NCI-H187 treated with DMSO at 0.1 percent for 48 hours (cell line): ENCODE results near the gene ZCCHC14.

Experiments used
- DNase-seq: peaks from one replicate; lab custom pipeline; 2025; lab: John Stamatoyannopoulos, UW

Gene ZCCHC14

DNA sequence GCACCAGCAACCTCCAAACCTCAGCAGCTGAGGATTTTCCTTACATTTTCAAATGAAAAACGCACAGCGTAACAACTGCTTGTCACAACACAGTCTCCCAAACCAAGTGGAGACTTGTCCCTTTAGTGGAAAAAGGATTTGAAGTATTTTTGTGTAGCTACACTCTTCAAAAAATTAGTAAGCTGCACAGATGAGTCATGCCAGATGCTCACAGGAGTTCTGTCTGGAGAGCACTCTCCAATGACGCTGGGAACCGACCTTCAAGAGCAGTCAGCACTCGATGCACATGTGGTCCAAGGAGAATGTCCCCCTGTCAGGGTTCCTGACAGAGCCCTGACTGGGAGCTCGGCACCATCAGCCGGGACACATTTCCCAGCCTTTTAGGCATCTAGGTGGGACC, 60.9 kb downstream of the ZCCHC14 start:
- DNase-seq: no peak

DNA sequence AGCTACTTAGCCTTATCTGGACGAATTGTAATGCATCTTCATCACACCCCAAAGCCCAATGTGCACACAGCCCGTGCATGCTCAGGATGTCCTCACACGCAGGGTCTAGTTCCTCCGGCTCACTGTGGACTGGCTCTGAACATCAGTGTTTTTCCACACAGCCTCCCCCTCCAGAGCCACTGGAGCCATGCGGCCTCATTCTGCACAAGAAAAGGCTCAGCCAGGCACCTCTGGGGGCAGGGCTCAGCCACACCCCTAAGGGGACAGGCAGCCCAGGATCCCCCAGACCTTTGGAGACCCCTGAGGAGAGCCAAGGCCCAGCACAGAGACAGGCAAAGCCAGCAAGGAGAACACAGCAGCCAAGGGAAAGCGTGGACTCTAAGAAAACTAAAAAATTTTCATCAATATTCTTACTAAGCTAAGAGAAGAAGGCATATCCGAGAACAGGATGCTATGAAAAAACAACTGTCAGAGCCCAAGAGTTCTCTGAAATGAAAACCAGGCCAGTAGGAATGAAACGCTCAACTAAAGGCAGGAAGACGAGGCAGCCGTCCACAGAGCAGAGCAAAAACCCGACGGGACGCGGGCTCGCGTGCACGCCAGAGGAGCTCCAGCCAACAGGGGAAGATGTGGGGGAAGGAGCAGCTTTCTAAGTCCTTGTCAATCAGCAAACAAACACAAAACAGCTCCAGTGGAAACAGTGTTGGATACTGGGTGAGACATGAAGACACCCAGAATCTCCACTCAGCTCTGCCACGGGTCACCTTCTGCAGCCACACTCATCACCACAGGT, 66.2 kb downstream of the ZCCHC14 start:
- no peak for DNase-seq

DNA sequence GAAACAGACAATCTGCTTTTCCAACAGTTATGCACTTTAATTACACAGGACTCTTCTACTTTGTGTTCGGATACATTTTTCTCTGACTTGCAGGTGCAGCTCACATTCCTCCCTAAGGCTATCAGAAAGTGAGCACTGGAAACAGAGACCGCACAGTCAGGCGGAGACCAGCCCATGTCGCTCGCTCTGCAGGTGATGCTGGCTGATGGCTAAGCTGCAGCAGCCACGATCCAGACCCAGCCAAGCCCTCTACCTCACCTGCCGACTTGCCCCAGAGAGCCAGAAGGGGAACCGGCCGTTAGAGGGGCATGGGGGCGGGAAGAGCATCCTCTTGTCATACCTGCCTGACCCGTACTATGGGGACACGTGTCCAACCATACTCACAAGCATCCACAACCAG, 66.9 kb downstream of the ZCCHC14 start:
- no peak for DNase-seq

DNA sequence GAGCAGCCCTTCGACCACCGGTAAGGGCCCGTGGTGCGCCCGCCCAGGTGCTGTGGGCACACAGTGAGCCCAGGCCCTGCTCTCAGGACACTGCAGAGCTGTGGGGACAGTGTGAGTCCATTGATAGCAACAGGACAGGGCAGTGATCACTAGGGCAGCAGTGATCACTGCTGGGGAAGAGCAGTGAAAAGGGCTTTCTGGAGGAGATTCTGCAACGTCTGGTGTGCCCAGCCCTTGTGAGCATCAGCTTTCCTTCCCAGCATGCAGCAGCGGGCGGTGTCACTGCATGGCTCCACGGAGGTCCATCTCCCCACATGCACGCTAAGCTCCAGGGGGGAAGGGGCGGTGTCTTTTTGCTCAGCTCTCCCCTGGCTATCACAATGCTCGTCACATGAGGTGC, 68.6 kb downstream of the ZCCHC14 start:
- no peak for DNase-seq

DNA sequence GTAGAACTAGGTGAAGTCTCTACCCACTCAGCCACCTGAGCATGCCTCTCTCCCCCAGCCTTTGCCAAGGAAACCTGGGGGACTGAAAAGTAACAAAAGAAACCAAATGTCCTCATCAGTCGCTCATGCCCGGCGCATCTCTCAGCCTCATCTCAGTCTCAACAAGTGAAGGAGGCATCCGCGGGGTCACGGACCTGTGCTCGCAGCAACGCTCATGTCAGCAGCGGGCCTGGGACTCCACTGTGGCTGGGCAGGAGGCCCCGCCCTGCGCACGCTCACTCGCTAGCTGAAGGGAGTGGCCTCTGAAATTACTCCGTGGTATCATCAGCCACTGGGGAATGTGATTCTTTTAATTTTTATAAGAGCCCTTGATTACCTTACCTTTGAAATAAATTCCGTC, 69.4 kb downstream of the ZCCHC14 start:
- DNase-seq: no peak

DNA sequence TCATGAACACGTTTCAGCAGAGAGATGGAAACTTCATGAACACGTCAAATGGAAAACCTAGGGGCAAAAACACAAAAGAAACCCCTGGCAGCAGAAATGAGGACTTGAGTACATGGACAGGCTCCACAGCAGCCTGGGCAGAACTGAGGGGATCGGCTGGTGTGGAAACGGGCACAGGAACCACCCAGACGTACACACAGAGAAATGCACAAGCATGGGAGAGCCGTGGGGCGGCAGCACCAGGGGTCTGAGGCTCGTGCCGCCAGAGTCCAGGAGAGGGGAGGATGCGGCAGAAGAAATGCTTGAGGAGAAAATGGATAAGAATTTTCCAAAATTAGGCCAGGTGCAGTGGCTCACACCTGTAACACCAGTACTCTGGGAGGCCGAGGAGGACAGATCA, 70.7 kb downstream of the ZCCHC14 start:
- no peak for DNase-seq

DNA sequence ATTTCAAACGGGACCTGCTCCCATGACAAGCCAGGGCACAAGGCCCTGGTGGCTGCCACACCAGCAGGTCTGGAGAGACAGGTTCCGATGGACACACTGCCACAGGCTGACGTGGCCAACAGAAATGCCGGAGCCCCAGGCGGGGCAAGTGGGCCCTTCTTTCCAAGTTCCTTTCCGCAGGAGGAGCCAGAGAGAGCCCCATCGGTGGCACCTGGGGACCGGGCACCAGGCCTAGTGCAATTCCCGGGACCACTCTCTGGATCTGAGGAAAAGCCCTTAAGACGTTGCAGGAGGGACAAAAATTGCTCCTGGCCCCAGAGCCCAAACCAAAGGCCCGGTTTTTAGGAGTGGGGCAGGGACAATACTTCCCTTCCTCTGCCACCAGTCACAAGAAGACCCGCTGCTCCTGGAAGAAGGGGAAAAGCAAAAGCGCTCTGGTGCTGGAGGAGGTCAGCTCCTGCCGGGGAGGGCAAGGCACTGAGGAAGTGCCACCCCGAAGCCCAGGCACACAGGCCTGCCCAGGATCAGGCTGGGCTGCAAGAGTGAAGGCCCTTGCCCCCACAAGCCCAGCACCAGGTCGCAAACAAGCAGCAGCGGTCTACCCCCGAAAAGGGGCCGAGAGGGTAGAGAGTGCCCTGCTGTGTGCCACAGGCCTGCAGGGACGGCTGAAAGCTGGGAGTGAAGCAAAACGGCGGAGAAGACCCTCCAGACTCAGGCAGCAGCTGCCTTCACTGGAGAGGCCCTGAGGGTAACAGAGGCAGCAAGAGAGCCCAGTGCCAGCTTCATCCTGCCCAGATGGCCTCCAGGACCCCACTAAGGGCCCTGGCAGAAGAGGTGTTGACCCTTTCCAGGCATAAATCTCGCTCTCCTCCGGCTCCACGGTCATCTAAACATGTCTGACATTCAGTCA, 71.6 kb downstream of the ZCCHC14 start:
- DNase-seq: no peak

DNA sequence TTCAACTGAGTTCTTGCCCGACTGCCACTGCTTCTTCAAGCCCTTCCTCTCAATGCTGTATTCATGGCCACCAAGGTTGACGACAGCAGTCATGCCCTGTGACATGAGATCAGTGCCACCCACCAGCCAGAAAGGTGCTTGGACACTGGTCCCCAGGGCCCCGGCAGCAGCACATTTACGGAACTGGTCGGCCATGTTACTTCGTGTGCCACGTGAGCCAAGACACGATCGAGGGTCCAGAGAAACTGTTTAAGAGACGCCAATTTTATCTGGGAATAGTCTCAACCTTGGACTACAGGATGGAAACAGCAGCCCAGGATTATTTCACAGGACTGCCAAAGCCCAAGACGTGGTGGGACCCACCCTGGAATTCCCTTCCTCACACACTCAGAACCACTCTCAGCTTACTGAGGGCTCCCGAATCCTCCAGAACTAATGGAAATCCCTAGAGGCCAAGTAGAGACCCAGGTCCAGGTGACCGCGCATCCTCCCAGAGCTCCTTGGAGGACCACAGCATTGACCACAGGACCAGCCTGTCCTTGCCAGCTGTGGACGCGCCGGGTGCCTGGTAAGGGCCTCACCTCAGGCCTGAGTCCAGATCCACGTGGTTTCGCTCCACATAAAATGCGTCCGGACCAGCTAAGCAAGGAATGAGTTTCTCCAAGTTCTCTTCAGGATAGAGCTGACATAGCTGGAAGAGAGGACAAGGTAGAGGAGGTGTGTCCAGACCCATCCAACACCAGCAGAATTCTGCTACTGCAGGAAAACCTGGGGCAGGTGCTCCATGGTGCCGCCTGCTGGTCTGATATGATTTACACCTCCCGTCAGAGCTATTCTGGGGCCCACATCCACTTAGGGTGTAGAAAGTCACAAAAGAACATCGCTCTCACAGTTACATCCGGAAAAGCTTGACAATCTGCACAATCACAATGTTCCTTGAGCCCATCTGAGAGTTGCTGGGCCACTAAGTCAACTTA, 72.5 kb downstream of the ZCCHC14 start:
- DNase-seq: no peak

DNA sequence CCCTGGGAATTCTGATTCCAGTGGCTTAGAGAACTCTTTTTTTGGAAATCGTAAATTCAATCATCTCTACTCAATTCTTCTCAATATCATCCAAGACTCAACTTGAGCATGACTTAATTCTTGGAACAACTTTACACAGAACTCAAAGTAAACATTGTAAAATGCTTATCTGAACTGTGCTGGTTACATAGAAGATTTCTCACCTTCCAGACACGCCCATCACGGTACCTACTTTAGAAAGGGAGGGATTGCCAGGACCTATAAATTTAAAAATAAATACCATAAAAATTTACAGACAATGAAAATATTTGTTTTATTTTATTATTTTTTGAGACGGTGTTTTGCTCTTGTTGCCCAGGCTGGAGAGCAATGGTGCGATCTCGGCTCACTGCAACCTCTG, 74.2 kb downstream of the ZCCHC14 start:
- no peak for DNase-seq

DNA sequence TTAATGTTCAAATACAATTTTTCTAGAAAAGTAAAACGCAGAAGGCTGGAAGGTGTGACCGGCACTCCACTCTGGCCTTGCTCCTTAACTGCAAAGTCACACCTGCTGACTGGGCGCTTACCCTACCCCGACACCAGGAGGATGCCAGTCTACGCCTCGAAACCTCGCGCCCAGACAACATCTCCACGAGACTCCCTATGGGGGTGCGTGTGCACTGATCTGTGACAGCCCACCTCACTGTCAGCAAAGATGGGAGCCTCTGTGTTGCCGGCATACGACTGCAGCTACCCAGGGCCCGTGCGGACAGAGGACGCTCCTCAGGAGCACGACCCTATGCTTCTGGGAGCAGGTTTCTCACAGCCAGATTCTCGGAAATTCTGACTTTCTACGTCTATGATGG, 74.6 kb downstream of the ZCCHC14 start:
- DNase-seq: no peak

DNA sequence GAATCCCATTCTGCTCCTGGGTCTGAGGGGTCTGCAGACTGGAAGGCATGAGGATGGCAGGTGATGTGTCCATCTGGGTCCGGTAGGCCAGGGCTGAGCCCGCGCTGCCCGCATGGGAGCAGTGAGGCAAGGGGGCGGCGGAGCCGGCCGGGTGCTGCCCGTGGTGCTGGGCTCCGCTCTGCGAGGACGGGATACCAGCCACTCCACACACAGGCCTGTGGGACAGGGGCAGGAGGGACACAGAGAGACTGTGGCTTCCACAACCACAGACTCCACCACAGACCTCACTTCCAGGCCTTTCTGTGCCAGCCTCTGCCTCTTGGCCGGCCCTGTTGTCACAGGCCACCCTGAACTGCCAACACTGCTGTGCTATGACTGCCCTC, 75.3 kb downstream of the ZCCHC14 start:
- no peak for DNase-seq

DNA sequence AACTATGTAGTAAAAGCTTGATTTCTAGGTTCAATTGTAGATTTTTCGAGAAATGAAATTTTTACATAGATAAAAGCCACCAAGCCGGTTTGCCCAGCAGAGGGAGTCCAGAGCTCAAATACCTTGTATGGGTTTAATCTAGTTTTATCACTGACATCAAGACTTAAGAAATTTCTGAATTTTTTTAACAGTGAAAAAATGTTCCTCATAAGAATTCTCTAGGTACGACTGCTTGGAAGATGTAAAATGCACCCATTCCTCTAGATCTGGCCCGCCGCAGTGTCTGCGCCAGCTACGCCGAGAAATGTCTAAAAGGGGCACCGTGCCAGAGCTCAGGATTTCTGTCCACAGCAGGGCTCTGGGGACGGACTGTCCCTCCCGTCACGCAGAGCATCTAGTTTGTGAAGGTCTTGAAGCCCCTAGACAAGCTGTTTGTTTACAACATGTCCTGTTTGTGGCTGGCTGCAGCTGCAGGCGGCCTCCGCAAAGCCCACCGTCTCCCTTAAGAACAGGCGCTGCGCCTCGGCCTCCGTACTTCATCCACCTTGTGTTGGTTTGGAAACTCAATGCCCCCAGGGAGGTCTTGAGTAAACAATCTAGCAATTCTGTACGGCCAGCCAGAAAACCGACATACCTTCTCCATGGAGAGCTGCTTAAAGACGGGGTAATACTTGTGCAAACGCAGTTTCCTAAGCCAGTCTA, 75.8 kb downstream of the ZCCHC14 start:
- DNase-seq: no peak

DNA sequence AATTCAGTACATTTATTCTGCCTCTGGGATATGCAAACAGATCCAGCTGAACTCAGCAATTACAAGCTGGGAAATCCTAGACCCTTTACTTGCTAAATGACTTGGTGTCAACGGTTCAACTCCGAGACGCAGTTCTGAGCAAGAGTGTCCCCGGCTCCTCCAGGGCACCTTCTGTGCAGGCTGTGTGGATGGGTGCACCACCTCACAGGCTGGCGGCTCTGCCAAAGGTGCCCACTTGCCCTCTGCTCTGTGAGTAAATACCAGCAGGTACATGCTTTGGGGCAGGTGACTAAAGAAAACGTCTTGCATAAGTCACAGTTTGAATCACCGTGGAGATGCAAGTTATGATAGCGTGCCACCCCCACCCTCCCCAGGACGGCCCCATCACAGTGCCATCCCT, 77.4 kb downstream of the ZCCHC14 start:
- DNase-seq: no peak

DNA sequence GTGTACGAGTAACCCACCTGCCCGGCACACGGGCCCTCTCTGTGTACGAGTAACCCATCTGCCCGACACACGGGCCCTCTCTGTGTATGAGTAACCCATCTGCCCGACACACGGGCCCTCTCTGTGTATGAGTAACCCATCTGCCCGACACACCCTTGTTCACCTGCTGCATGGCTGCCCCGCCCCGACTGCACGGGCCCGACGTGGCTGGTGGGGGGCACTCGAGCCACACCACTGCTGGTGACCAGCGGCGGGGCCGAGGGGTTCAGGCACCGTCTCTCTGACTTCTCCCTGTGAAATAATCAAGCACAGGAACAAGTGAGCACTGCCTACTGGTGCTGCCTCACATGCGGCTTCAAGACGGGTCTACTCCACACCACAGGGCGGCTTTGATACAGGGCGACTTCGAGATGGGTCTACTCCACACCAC, 78.6 kb downstream of the ZCCHC14 start:
- no peak for DNase-seq

DNA sequence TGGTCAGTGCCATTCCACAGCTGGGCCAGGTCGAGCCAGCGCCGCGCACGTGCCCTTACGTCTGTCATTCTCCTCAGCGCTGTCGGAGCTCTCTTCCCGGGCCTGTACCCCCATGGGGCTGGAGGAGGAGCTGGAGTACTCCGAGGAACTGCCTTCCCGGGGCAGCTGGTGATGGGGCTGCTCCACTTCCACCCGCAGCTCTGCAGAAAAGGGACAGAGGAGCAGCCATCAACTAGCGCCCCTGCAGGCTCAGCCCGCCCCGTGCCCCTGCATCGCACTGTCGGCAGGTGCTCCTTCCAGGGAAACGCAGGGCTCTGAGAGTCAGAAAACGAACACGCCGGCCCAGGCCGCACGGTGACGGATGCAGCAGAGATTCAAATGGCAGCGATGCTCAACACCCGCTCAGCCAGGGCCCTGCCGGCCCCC, 79.8 kb downstream of the ZCCHC14 start:
- no peak for DNase-seq

DNA sequence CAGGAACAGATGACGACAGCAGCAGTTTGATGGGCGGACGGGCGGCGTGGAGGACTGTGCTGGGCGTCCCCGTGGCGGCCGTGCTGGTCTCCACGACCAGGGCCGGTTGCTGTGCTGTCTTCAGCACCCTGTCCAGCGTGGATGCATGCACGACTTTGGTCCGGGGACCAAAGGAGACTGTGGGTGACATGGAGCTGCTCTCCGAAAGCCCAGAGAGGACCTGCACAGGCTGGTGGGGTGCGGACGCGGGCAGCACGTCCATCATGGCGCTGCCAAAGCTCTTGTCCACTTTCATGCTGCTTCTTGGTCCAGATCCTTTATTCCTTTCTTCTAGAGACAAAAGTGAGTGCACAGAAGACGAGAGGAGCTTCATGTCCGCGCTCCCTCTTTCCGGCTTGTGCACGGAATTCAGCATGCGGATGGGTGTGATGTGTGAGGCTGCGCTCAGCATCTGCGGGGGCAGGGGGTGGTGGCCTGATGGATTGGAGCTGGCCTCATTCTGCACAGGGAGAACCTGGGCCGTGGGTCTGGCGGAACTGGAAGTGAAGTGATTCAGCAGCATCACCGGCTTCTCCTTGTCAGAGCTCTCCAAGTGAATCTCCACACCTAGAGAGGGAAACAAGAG, 80.3 kb downstream of the ZCCHC14 start:
- no peak for DNase-seq

DNA sequence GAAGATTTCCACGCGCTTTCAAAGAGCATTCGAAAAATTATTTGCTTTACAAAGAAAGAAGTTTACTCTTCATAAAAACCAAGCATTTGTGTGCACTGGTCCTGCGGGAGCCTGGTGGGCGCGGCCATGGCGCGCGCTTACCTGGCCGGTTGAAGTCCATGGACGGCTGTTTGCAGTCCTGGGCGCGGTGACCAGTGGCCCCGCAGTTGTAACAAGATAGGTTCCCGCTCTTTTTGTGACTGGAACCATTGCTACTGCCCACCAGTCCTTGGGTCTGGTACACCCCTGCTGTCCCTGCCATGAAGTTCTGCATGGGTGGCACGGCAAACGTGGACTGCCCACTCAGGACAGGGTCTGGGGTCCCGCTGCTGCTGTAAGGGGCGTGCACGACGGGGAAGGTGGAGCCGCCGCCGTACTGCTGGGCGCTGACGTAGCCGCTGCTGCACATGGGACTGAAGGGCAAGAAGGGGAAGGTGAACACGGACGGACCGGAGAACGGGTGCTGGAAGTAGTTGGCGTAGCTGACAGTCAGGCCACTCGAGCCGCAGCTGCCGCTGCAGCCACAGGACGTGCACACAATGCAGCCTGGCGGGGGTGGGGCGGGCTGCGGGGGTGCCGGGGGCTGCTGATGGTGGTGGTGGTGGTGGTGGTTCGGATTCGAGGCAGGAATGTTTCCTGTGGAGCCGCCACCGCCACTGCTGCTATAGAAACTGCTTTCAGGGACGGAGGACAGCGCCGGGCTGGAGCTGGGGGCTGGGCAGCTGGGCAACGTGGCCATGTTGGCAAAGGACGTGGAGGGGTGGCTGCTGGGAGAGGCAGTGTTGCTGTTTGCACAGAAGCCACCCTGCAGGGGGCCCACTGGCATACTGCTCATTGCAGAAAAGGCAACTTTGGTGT, 81.2 kb downstream of the ZCCHC14 start:
- no peak for DNase-seq

DNA sequence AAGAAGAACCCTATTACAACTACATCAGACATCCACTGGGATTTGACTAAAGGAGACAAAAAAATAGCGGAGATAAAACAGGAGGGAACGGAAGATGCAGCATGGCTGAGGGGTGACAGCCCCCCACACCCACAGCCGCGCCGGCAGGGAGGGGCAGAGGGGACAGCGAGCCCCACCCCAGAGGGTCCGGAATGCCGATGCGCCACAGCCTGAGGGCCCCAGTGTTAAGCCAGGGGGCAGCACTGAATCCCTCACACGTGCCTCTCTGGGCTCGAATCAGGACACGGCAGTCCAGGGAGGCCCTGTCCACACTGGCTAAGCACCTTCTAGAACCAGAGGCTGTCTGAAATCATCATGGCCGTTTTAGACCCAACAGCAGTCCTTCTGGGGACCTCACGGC, 81.9 kb downstream of the ZCCHC14 start:
- DNase-seq: no peak

DNA sequence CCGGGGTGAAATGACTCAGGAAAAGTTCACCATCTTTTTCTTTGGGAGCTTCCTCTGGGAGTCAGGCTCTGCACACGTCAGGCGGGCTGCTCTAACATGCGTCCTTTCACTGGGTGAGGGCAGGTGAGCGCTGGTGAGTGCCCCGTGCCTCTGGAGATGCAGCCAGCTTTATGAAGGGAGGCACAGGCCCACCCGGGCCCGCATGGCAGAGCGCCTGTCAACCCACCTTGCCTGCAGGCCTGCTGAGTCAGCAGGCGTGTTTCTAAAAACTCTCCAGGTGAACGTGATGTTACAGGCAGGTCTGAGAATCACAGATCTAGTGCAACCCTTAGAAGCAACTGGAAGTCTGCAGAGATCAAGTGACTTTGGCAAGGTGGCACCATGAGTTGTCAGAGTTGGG, 82.3 kb downstream of the ZCCHC14 start:
- DNase-seq: no peak

DNA sequence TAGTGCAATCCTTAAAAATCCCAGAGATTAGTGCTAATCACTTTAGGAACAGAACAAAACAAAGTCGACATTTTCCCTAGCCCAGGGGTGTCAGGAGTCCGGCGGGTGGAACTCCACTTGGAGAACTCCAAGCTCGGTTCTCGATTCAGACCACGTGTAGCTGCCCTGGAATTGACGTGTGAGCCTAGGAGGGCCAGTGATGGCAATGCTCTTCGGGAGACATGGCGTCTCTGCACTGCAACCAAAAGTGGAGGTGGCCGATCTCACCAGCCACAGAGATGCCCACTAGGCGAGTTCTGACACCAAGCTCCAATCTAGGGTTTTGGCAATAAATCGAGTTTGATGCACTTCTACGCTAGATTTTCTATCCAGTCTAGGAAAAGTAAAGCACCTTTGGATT, 83.0 kb downstream of the ZCCHC14 start:
- no peak for DNase-seq
